DND-41 (cell line): ENCODE measurements around the gene DOCK4.

Source experiments
- EZH2 ChIP-seq: IDR thresholded peaks from 3 replicates; pipeline ENCODE4 v1.6.1; 2012; ENCODE audit warnings: borderline replicate concordance, low read depth, mild to moderate bottlenecking, moderate library complexity, low read length, inconsistent platforms; ENCODE audit not compliant: severe bottlenecking
- TF ChIP-seq, protein P1 (sequence below): IDR thresholded peaks from 2 replicates; pipeline ENCODE4 v1.5.1; 2012; ENCODE audit warnings: borderline replicate concordance, low read length, moderate library complexity, mild to moderate bottlenecking; ENCODE audit not compliant: poor library complexity, severe bottlenecking; ENCODE audit errors: extremely low read depth

DNA sequence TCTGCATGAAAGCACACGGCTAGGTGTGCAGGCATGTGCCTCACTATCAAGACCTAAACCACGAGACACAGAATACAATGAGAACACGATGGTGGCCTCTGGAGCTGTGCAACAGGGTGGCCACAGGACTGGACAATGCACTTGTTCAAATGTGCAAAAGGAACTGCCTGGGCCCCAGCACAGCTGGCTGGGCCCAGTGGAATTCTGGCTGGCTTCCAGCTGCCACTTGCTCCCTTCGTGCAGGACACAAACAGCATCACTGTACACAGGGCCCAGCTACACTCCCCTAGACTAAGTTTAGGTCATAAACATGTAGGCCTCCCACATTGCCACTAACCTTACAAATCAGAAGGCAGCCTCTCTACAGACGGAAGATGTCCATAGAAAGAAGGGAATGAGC, 23.4 kb downstream of the DOCK4 start:
- no peak for TF ChIP-seq EZH2
- TF ChIP-seq, protein P1, sequence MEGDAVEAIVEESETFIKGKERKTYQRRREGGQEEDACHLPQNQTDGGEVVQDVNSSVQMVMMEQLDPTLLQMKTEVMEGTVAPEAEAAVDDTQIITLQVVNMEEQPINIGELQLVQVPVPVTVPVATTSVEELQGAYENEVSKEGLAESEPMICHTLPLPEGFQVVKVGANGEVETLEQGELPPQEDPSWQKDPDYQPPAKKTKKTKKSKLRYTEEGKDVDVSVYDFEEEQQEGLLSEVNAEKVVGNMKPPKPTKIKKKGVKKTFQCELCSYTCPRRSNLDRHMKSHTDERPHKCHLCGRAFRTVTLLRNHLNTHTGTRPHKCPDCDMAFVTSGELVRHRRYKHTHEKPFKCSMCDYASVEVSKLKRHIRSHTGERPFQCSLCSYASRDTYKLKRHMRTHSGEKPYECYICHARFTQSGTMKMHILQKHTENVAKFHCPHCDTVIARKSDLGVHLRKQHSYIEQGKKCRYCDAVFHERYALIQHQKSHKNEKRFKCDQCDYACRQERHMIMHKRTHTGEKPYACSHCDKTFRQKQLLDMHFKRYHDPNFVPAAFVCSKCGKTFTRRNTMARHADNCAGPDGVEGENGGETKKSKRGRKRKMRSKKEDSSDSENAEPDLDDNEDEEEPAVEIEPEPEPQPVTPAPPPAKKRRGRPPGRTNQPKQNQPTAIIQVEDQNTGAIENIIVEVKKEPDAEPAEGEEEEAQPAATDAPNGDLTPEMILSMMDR, result no peak
